Measurements from ENCODE around the gene PRKG1. TPM values are rescaled to one million over a fixed set of nuclear protein-coding genes. Genes with fewer than 3 reads are reported as not detected.

PRKG1 gene
- total and polyA plus RNA-seq, 12 donors: 3.8 to 48.1 (median 29.9) TPM

DNA sequence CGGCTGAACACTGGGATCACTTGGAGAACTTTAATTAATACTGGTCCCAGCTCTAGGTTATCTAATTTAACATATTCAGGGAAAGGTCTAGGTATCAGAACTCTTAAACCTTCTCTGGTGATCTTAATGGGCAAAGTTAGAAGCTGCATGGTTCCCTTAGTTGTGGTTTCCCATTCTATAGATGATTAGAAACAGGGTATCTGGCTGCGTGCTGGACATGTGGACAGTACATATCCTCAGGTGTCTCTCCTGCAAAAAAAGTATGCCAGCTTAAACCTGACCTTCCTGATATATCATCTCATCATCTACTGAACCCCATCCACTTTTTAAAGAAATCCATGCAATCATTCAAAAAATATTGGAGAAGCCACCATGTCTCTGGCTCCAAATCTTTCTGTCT is 955.3 kb downstream of the PRKG1 start:
- no peaks in the 10 kb centered on the region for H3K27me3 ChIP-seq
- peaks cover 0 to 8% (median 0%) of the 10 kb centered on the region in 11 donors for H3K9me3 ChIP-seq
- 44 to 55% methylated on average over 2 of the region's 2 CpGs for WGBS, 2 donors
- H3K27ac ChIP-seq: no peak overlapping the region
- TF ChIP-seq, protein P1, sequence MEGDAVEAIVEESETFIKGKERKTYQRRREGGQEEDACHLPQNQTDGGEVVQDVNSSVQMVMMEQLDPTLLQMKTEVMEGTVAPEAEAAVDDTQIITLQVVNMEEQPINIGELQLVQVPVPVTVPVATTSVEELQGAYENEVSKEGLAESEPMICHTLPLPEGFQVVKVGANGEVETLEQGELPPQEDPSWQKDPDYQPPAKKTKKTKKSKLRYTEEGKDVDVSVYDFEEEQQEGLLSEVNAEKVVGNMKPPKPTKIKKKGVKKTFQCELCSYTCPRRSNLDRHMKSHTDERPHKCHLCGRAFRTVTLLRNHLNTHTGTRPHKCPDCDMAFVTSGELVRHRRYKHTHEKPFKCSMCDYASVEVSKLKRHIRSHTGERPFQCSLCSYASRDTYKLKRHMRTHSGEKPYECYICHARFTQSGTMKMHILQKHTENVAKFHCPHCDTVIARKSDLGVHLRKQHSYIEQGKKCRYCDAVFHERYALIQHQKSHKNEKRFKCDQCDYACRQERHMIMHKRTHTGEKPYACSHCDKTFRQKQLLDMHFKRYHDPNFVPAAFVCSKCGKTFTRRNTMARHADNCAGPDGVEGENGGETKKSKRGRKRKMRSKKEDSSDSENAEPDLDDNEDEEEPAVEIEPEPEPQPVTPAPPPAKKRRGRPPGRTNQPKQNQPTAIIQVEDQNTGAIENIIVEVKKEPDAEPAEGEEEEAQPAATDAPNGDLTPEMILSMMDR (IDR thresholded peaks at IDR 0.05): no peak
- no peaks in the 10 kb centered on the region for H3K36me3 ChIP-seq
- ATAC-seq (no peak), DNase-seq (no peak)
- H3K4me1 ChIP-seq: no peaks in the 10 kb centered on the region
- no peak overlapping the region for H3K4me3 ChIP-seq
- intact Hi-C loops (cut with DNase I): no loop called here

DNA sequence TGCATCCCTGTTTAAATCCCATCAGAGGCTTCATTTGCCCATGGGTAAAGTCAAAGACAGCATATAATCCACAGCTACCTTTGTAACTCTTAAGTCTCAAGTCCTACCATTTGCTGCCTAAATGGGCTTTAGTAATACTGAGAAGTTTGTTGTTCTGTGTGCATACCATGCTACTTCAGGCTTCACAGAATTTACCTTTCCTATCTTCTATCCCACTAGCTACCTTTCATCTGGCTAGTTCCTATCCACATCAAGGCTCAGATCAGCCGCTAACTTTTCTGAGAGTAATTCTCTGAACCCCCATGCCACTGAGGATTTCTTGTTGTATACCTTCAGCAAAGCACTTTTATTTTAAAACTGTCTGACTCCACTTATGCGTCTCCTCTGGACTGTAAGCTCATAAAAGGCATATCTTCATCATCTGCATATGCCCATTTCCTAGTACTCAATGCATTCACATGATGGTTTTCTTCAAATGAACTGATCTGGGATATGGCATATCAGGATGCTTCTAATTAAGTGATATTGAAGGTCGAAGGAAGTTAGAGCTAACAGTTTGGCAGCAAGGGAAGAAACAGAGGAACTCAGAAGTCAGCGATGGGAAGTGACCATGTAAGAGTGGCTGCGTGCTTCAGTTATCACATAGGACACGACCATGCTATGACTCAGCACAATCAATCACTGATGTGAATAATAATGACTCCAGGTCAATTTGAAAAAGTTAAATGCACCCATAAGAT is 955.9 kb downstream of the PRKG1 start:
- H3K27me3 ChIP-seq: no peaks in the 10 kb centered on the region
- WGBS, 2 donors: 54 to 57% methylated on average over 6 of the region's 6 CpGs
- intact Hi-C loops (cut with DNase I): no loop called here
- H3K4me1 ChIP-seq: no peaks in the 10 kb centered on the region
- TF ChIP-seq, protein P1 (IDR thresholded peaks at IDR 0.05): no peak
- no peak overlapping the region for H3K4me3 ChIP-seq
- peaks cover 0 to 8% (median 0%) of the 10 kb centered on the region in 11 donors for H3K9me3 ChIP-seq
- H3K27ac ChIP-seq: no peak overlapping the region
- ATAC-seq: no peak
- no peak for DNase-seq
- no peaks in the 10 kb centered on the region for H3K36me3 ChIP-seq

DNA sequence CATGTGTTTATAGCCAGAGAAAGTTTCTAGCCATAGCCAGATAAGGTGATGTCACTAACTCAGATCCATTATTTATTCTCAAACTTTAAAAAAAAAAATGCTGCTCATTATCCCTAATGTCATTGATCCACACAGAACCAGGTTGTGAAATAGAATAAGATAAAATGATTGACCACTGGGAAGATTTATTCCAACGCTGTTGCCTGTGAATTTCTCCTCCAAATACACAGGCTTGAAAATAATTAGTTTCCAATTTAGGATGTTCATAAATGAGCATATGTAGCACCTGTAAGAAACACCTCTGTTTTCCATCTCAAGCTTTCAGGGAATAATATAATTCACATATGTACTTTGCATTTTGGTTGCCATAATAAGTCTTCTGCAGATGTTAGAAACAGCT is 956.7 kb downstream of the PRKG1 start:
- TF ChIP-seq, protein P1 (IDR thresholded peaks at IDR 0.05): no peak
- intact Hi-C loops (cut with DNase I): no loop called here
- DNase-seq: no peak
- ATAC-seq: no peak
- 91 to 100% methylated on average over 1 of the region's 1 CpG for WGBS, 2 donors
- no peaks in the 10 kb centered on the region for H3K36me3 ChIP-seq
- peaks cover 0 to under 1% (median 0%) of the 10 kb centered on the region in 11 donors for H3K9me3 ChIP-seq
- no peak overlapping the region for H3K4me3 ChIP-seq
- H3K27ac ChIP-seq: no peak overlapping the region
- no peaks in the 10 kb centered on the region for H3K27me3 ChIP-seq
- H3K4me1 ChIP-seq: no peaks in the 10 kb centered on the region

- intact Hi-C loops (cut with DNase I): no loop called here
- H3K27ac ChIP-seq: no peak overlapping the region
- no peaks in the 10 kb centered on the region for H3K4me1 ChIP-seq
- ATAC-seq: no peak
- H3K36me3 ChIP-seq: no peaks in the 10 kb centered on the region
- DNase-seq: no peak
- TF ChIP-seq, protein P1 (IDR thresholded peaks at IDR 0.05): no peak
- no peaks in the 10 kb centered on the region for H3K27me3 ChIP-seq
- H3K9me3 ChIP-seq: no peaks in the 10 kb centered on the region
- no peak overlapping the region for H3K4me3 ChIP-seq
Observed at GRCh38 chr10:52031771-52032170, 957.5 kb downstream of the PRKG1 start.
